K562 (cell line): ENCODE measurements around the gene ZNF32. TPM values are rescaled to one million over a fixed set of nuclear protein-coding genes. Genes with fewer than 3 reads are reported as not detected.

ENCODE experiments used
- FOS ChIP-seq: IDR thresholded peaks from 3 replicates; pipeline ENCODE4 v1.6.1; 2011; ENCODE audit not compliant: insufficient read length; ENCODE audit errors: extremely low read depth
- polyA plus RNA-seq, 8 experiments: library from polyadenylated mRNA; depleted of rRNA in 4 of 8; stranded (reverse) in 5 of 8; unstranded in 3 of 8; fragments of >200 nt; fragmentation: Nextera tagmentation in 2 of 8; fragmentation: Illumina TruSeq in 1 of 8; extraction: Ambion mirVana in 2 of 8; extraction: Trizol in 1 of 8; gene quantifications; 2 replicates each; pipeline versions ENCODE4 v1.2.1 to v1.2.3, GENCODE V29; 2011 to 2014; ENCODE audit warnings: inconsistent platforms in 1 of 8, missing spikeins in 1 of 8
- total RNA-seq, 7 experiments: library from RNA; depleted of rRNA in 6 of 7; stranded (reverse); fragments of >200 nt in 6 of 7; fragmentation: Illumina TruSeq in 2 of 7; extraction: Trizol in 2 of 7; gene quantifications; 2 replicates each; pipeline versions ENCODE4 v1.2.1 to v1.2.3, GENCODE V29; 2011 to 2021; ENCODE audit warnings: low replicate concordance in 1 of 7
- TF ChIP-seq, protein P1 (sequence below): sonication (generic); formaldehyde crosslinking; IDR thresholded peaks from 2 replicates; pipeline ENCODE4 v1.8.1; 2023; ENCODE audit warnings: missing genetic modification reagents, mild to moderate bottlenecking, borderline replicate concordance
- TF ChIP-seq, protein P2 (sequence below): fragments of 450-650 bp; IDR thresholded peaks from 2 replicates; pipeline ENCODE4 v1.6.1; 2016; ENCODE audit warnings: low read depth
- TF ChIP-seq, protein P3 (sequence below): fragments of 450-650 bp; conservative IDR thresholded peaks from 2 replicates; pipeline ENCODE4 v1.6.1; 2016; ENCODE audit warnings: missing genetic modification characterization, low read depth, mild to moderate bottlenecking, missing compliant biosample characterization, moderate library complexity

ZNF32 gene
- total and polyA plus RNA-seq, 9 of the 15 experiments (the other 6 are each of a cell fraction or from before 2014, with no cell fraction given), result 17.3 to 57.0 (median 26.3) TPM

DNA sequence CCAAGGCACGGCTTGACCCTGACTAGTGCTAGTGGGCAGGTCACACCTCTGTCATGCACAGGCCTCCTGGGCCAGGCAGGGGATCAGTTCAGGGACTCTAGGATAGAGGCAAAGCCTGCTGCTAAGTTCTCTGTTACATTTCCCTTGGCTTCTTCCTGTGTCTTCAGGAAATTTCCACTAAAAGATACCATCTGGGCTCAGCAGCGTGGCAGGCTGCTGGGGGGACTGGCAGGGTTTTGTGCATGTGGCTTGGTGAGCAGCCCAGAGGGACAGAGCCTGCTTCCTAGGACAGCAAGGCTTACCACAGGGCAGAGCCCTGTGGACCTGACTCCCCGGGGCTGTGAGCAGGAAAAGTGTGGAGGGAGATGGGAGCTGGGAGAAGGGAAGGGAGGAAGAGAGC is 20.7 kb upstream of the ZNF32 start (continued):
- TF ChIP-seq, protein P1, sequence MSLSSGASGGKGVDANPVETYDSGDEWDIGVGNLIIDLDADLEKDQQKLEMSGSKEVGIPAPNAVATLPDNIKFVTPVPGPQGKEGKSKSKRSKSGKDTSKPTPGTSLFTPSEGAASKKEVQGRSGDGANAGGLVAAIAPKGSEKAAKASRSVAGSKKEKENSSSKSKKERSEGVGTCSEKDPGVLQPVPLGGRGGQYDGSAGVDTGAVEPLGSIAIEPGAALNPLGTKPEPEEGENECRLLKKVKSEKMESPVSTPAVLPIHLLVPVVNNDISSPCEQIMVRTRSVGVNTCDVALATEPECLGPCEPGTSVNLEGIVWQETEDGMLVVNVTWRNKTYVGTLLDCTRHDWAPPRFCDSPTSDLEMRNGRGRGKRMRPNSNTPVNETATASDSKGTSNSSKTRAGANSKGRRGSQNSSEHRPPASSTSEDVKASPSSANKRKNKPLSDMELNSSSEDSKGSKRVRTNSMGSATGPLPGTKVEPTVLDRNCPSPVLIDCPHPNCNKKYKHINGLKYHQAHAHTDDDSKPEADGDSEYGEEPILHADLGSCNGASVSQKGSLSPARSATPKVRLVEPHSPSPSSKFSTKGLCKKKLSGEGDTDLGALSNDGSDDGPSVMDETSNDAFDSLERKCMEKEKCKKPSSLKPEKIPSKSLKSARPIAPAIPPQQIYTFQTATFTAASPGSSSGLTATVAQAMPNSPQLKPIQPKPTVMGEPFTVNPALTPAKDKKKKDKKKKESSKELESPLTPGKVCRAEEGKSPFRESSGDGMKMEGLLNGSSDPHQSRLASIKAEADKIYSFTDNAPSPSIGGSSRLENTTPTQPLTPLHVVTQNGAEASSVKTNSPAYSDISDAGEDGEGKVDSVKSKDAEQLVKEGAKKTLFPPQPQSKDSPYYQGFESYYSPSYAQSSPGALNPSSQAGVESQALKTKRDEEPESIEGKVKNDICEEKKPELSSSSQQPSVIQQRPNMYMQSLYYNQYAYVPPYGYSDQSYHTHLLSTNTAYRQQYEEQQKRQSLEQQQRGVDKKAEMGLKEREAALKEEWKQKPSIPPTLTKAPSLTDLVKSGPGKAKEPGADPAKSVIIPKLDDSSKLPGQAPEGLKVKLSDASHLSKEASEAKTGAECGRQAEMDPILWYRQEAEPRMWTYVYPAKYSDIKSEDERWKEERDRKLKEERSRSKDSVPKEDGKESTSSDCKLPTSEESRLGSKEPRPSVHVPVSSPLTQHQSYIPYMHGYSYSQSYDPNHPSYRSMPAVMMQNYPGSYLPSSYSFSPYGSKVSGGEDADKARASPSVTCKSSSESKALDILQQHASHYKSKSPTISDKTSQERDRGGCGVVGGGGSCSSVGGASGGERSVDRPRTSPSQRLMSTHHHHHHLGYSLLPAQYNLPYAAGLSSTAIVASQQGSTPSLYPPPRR (CRISPR knock-in tag), result no peak
- TF ChIP-seq, protein P2, sequence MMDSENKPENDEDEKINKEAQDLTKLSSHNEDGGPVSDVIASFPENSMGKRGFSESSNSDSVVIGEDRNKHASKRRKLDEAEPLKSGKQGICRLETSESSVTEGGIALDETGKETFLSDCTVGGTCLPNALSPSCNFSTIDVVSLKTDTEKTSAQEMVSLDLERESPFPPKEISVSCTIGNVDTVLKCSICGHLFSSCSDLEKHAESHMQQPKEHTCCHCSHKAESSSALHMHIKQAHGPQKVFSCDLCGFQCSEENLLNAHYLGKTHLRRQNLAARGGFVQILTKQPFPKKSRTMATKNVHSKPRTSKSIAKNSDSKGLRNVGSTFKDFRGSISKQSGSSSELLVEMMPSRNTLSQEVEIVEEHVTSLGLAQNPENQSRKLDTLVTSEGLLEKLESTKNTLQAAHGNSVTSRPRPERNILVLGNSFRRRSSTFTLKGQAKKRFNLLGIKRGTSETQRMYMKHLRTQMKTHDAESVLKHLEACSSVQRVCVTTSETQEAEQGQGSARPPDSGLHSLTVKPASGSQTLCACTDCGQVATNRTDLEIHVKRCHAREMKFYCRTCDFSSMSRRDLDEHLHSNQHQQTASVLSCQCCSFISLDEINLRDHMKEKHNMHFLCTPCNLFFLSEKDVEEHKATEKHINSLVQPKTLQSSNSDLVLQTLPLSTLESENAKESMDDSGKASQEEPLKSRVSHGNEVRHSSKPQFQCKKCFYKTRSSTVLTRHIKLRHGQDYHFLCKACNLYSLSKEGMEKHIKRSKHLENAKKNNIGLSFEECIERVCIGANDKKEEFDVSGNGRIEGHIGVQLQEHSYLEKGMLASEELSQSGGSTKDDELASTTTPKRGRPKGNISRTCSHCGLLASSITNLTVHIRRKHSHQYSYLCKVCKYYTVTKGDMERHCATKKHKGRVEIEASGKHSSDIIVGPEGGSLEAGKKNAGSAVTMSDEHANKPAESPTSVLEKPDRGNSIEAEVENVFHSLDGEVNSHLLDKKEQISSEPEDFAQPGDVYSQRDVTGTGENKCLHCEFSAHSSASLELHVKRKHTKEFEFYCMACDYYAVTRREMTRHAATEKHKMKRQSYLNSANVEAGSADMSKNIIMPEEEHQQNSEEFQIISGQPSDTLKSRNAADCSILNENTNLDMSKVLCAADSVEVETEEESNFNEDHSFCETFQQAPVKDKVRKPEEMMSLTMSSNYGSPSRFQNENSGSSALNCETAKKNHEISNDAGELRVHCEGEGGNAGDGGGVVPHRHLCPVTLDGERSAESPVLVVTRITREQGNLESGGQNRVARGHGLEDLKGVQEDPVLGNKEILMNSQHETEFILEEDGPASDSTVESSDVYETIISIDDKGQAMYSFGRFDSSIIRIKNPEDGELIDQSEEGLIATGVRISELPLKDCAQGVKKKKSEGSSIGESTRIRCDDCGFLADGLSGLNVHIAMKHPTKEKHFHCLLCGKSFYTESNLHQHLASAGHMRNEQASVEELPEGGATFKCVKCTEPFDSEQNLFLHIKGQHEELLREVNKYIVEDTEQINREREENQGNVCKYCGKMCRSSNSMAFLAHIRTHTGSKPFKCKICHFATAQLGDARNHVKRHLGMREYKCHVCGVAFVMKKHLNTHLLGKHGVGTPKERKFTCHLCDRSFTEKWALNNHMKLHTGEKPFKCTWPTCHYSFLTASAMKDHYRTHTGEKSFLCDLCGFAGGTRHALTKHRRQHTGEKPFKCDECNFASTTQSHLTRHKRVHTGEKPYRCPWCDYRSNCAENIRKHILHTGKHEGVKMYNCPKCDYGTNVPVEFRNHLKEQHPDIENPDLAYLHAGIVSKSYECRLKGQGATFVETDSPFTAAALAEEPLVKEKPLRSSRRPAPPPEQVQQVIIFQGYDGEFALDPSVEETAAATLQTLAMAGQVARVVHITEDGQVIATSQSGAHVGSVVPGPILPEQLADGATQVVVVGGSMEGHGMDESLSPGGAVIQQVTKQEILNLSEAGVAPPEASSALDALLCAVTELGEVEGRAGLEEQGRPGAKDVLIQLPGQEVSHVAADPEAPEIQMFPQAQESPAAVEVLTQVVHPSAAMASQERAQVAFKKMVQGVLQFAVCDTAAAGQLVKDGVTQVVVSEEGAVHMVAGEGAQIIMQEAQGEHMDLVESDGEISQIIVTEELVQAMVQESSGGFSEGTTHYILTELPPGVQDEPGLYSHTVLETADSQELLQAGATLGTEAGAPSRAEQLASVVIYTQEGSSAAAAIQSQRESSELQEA, result no peak
- TF ChIP-seq, protein P3, sequence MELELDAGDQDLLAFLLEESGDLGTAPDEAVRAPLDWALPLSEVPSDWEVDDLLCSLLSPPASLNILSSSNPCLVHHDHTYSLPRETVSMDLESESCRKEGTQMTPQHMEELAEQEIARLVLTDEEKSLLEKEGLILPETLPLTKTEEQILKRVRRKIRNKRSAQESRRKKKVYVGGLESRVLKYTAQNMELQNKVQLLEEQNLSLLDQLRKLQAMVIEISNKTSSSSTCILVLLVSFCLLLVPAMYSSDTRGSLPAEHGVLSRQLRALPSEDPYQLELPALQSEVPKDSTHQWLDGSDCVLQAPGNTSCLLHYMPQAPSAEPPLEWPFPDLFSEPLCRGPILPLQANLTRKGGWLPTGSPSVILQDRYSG, result no peak
- no peak for TF ChIP-seq FOS
